22Rv1 (cell line): ENCODE measurements around the gene LIPM.

Experiments
- H3K27ac ChIP-seq: fragments of 450-650 bp; 2 replicates; pipeline ENCODE4 v1.5.1; 2017
- CTCF ChIP-seq: fragments of 450-650 bp; IDR thresholded peaks from 2 replicates; pipeline ENCODE4 v1.5.1; 2017; ENCODE audit warnings: mild to moderate bottlenecking
- ZFX ChIP-seq: fragments of 450-650 bp; IDR thresholded peaks from 2 replicates; pipeline ENCODE4 v1.6.1; 2017; ENCODE audit warnings: antibody characterized with exemption, borderline replicate concordance

The LIPM gene

GRCh38 chr10:88866454-88866853, 63.9 kb downstream of the LIPM start:
- no peak overlapping the region for H3K27ac ChIP-seq
- no peak for TF ChIP-seq ZFX
- TF ChIP-seq CTCF, result no peak

GRCh38 chr10:88870089-88870488, 67.6 kb downstream of the LIPM start:
- TF ChIP-seq ZFX (no peak), CTCF (no peak)

More at GRCh38 chr10:88870089-88870488, 67.6 kb downstream of the LIPM start:
- H3K27ac ChIP-seq, result no peak overlapping the region
